HL-60 (cell line): Measurements from ENCODE around the gene ABHD11.

Experiments
- DNase-seq, 2 experiments: peaks; one replicate each; pipeline ENCODE4 v3.0.0-alpha.2; 2010 to 2020; ENCODE audit warnings: low read depth in 1 of 2, low spot score in 1 of 2
- H3K27ac ChIP-seq: fragments of 250-450 bp; sonication (Bioruptor Pico); replicated peaks from 2 replicates; pipeline ENCODE4 v1.5.1; 2020; ENCODE audit warnings: mild to moderate bottlenecking, moderate library complexity
- H3K27me3 ChIP-seq: fragments of 250-450 bp; sonication (Bioruptor Pico); 2 replicates; pipeline ENCODE4 v1.5.1; 2021; ENCODE audit warnings: mild to moderate bottlenecking, moderate library complexity; ENCODE audit not compliant: insufficient read depth, poor library complexity, severe bottlenecking
- H3K4me3 ChIP-seq: replicated peaks from 2 replicates; pipeline ENCODE4 v1.5.1; 2011; ENCODE audit warnings: mild to moderate bottlenecking, control low read depth, low read length; ENCODE audit not compliant: insufficient read depth
- GABPA ChIP-seq: IDR thresholded peaks from 2 replicates; pipeline ENCODE4 v1.6.1; 2012; ENCODE audit warnings: low read depth
- POLR2AphosphoS5 ChIP-seq: IDR thresholded peaks from 2 replicates; pipeline ENCODE4 v1.6.1; 2012; ENCODE audit warnings: low read depth
- SPI1 ChIP-seq: IDR thresholded peaks from 2 replicates; pipeline ENCODE4 v1.6.1; 2012; ENCODE audit warnings: low read depth, mild to moderate bottlenecking, borderline replicate concordance
- TF ChIP-seq, protein P1 (sequence below): IDR thresholded peaks from 2 replicates; pipeline ENCODE4 v1.6.1; 2012; ENCODE audit warnings: low read depth; ENCODE audit not compliant: insufficient replicate concordance
- TF ChIP-seq, protein P2 (sequence below): IDR thresholded peaks from one replicate; pipeline ENCODE4 v1.5.1; 2011; ENCODE audit warnings: low read length, control low read depth, inconsistent platforms; ENCODE audit not compliant: insufficient read depth

Gene ABHD11

DNA sequence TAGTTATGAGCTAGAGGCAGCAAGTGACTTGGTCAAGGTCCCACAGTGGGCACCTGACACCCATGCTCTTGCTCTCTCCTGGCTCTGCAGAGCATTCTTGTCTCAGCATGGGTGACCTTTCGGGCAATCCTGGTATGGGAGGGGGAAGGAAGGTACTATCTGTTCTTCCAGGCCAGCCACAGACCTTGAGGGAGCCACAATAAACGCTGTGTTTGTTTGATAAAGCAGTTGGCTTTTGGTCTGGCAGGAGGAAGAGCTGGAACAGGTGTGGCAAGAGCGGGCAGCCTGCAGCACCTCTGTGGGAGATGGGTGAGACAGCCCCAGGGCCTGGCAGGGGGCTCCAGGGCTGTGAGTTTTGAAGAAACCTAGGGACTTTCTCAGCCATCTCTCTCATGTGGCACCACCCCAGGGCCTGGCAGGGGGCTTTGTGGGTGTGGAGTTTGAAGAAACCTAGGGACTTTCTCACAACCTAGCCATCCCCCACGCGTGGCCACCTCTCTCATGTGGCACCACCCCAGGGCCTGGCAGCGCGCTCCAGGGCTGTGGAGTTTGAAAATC lies 20.1 kb upstream of the ABHD11 start:
- TF ChIP-seq, protein P1, sequence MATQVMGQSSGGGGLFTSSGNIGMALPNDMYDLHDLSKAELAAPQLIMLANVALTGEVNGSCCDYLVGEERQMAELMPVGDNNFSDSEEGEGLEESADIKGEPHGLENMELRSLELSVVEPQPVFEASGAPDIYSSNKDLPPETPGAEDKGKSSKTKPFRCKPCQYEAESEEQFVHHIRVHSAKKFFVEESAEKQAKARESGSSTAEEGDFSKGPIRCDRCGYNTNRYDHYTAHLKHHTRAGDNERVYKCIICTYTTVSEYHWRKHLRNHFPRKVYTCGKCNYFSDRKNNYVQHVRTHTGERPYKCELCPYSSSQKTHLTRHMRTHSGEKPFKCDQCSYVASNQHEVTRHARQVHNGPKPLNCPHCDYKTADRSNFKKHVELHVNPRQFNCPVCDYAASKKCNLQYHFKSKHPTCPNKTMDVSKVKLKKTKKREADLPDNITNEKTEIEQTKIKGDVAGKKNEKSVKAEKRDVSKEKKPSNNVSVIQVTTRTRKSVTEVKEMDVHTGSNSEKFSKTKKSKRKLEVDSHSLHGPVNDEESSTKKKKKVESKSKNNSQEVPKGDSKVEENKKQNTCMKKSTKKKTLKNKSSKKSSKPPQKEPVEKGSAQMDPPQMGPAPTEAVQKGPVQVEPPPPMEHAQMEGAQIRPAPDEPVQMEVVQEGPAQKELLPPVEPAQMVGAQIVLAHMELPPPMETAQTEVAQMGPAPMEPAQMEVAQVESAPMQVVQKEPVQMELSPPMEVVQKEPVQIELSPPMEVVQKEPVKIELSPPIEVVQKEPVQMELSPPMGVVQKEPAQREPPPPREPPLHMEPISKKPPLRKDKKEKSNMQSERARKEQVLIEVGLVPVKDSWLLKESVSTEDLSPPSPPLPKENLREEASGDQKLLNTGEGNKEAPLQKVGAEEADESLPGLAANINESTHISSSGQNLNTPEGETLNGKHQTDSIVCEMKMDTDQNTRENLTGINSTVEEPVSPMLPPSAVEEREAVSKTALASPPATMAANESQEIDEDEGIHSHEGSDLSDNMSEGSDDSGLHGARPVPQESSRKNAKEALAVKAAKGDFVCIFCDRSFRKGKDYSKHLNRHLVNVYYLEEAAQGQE = no peak
- TF ChIP-seq POLR2AphosphoS5 = no peak
- TF ChIP-seq GABPA = no peak
- TF ChIP-seq, protein P2, sequence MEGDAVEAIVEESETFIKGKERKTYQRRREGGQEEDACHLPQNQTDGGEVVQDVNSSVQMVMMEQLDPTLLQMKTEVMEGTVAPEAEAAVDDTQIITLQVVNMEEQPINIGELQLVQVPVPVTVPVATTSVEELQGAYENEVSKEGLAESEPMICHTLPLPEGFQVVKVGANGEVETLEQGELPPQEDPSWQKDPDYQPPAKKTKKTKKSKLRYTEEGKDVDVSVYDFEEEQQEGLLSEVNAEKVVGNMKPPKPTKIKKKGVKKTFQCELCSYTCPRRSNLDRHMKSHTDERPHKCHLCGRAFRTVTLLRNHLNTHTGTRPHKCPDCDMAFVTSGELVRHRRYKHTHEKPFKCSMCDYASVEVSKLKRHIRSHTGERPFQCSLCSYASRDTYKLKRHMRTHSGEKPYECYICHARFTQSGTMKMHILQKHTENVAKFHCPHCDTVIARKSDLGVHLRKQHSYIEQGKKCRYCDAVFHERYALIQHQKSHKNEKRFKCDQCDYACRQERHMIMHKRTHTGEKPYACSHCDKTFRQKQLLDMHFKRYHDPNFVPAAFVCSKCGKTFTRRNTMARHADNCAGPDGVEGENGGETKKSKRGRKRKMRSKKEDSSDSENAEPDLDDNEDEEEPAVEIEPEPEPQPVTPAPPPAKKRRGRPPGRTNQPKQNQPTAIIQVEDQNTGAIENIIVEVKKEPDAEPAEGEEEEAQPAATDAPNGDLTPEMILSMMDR = no peak
- TF ChIP-seq SPI1 = no peak
- DNase-seq = no peak
- Histone ChIP-seq H3K27me3 (no peaks in the 10 kb centered on the region), H3K27ac (no peak overlapping the region), H3K4me3 (no peak overlapping the region)

DNA sequence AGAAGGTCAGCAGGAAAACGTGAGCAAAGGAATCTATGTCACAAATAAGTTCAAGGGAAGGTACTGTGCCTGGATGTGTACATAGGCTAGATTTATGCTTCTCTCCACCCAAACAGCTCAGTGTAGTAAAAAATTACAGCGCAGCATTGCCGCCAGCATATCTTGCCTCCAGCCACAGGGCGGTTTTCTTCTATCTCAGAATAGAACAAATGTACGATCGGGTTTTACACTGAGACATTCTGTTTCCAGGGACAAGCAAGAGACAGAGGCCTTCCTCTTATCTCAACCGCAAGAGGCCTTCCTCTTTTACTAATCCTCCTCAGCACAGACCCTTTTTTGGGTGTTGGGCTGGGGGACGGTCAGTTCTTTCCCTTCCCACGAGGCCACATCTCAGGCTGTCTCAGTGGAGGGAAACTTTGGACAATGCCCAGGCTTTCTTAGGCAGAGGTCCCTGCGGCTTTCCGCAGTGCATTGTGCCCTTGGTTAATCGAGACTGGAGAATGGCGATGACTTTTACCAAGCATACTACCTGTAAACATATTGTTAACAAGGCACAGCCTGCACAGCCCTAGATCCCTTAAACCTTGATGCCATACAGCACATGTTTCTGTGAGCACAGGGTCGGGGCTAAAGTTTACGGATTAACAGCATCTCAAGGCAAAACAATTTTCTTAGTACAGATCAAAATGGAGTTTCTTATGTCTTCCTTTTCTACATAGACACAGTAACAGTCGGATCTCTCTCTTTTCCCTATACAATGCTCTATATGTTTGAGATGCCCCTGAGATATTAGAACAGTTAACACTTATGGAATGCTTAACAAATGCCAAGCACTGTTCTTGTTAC lies 11.6 kb upstream of the ABHD11 start:
- TF ChIP-seq, protein P2 = no peak
- peak; percentile 98 for TF ChIP-seq SPI1
- DNase-seq = peak in 1 of 2 experiments; percentile 79
- Histone ChIP-seq H3K27me3 (no peaks in the 10 kb centered on the region), H3K27ac (peak overlapping the region; percentile 42), H3K4me3 (no peak overlapping the region)

DNA sequence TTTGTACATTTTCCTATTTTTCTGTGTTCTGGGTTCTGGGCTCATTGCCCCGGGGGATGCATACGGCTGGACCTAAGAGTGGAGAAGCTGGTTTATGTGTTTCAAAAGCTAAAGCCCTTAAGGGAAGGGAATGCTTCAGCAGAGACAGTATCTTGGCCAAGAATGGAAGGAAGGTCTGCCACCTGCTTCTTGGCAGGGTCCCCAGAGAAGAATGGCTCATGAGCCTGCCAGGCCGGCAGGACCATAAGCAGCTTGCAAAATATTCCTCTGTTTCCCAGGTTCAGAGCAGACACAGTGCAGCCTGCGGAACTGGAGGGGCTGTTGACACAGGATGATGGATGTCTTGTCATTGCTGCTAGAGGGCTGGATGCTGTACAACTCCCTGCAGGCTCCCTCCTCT lies 7.8 kb upstream of the ABHD11 start:
- H3K27ac ChIP-seq = no peak overlapping the region
- no peaks in the 10 kb centered on the region for H3K27me3 ChIP-seq
- no peak for DNase-seq
- no peak overlapping the region for H3K4me3 ChIP-seq
- TF ChIP-seq POLR2AphosphoS5 (no peak), GABPA (no peak), SPI1 (no peak)
- TF ChIP-seq, protein P2 = no peak

DNA sequence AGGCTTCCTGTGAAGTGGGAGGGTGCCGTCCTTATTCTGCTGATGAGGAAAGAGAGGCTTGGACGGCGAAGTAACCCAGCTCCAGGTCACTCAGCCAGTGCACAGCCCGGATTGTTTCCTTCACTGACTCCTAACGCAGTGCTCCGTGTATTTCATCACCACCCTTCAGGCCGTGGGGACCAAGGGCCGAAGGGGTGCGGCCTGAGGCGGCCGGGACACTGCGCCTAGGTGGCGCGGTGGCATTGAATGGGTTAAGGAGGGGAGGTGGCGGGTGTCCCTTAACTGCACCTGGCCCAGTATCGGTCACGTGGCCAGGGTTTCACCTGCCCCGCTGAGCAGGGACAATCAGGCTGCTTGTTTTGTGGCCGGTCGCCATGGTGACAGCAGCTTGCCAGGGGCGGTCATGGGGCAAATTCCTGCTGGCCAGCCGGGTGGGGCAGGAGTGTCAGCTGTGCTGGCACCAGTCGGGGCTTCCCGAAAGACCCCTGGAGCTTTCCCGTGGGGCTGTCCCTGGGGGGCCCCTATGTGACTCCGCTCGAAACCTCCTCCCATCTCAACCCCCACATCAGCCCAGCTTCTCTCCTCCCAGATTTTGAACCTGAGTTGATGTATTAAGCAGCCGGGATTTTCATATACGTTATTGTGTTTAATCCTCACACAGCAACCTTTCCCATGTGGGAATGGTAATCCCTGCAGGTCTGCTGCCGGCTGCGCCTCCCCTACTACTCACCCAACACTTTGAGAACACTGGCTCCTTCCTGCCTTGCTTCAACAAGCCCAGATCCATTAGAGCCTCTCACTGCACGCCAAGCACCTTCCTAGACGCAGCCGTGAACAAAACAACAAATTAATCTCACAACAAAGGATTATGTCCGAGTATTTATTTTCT lies 4.4 kb upstream of the ABHD11 start:
- no peaks in the 10 kb centered on the region for H3K27me3 ChIP-seq
- TF ChIP-seq, protein P1 = no peak
- TF ChIP-seq POLR2AphosphoS5 (no peak), GABPA (no peak)
- no peak overlapping the region for H3K4me3 ChIP-seq
- DNase-seq = no peak
- no peak overlapping the region for H3K27ac ChIP-seq
